HG03565 (cell line): Measurements from ENCODE around the gene PLA2R1.

ENCODE experiments used
- ATAC-seq: cut with Tn5 transposase; IDR thresholded peaks from one replicate; pipeline ENCODE4 v1.9.1; 2021; ENCODE audit warnings: mild to moderate bottlenecking, moderate library complexity; ENCODE audit not compliant: unreplicated experiment

The PLA2R1 gene

DNA sequence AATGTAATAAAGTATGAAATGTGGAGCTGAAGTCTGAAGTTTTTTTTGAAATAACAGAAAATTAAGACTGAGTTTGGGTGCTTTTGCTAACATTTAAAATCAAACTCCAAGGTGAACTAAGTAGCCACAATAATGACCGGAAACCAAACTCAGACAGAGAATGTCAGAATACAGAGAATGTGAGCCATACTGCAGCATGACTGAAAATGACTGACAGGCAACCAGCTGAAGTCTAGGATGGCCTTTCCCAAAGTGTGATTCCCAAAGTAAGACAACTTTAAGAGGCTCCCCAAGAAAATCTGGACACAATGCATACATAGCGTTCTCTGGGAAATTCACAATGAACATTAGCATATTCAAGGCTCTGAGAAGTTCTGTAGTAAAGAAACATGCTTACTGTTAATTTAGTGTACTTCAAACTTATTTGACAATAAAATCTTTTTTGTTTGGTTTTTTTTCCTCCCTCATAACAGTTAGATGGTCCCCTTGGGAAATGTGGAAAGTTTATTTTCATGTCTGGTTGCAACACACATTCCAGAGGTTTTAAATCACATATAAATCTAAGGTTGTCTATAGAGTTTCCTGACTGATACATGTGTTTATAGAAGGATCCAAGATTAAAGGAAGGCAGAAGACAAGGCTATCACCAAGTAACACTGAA is 28.6 kb downstream of the PLA2R1 start:
- ATAC-seq = no peak

DNA sequence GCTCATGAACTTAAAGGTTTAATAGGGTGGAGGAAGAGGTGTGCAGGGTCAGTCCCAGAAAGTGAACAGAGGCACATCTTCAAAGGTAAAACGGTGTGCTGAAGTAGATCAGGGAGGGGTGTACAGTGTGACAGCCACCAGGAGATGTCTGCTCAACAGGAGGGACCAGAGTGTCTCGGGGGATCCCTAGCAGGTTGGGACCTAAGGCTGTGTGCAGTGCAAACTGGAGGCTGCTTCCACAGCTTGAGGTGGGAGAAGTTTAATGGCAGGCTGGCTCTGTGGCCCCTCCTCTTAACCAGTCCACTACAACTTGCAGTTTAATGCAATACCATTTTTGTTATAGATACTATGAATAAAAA is 33.2 kb downstream of the PLA2R1 start:
- ATAC-seq = no peak

DNA sequence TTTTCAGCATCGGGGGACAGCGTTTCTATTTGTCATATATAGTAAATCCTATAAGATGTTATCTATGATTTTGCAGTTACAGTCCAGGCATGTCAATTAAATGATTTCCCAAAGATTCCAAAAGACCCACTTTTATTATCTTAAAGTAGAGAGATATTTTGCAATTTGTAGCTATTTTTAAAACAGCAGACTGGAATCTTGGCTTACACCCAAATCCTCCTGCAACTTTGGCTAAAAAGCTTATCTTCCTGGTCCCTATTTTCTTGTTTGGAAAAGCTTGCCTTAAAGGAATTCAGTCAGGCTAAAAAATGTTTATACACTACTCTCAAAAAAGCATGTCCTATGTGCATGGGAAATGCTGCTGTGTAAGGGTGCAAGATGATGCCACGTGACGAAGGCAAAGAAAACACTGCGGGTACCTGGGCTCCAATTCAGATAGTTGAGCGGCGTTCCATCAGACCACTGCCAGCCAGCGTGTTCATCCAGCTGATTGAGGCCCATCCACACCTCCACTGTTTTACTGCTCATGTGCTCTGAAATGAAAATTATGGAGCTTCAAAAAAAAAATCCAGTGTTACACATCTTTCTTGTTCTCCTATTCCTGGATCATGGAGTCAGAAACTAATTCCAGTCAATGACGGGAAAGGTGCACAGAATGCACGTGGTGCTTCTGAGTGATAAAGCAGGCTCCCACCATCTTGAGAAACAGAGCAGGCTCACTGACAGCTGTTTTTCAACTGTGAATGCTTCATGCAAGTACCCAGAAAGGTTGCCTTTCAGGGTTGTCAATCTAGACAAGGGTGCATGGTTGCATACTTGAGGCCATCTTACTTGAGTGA is 33.8 kb downstream of the PLA2R1 start:
- no peak for ATAC-seq

DNA sequence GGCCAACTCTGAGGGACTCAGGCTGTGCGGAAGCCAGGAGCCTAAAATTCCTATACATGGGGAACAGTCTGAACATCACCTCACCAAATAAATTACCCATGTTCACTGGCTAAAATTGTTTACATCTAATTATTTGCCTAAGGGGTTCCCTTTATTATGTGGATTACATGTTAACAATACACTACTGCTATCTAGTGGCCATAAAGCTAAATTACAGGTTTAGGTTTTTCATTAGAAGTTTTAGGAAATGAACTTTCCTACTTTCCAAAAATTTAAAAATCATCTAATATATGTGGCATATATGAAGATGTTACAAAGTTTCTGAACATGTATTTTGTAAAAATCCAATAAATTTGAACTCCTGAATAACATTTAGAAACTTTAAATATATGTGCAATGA is 40.3 kb downstream of the PLA2R1 start:
- no peak for ATAC-seq

DNA sequence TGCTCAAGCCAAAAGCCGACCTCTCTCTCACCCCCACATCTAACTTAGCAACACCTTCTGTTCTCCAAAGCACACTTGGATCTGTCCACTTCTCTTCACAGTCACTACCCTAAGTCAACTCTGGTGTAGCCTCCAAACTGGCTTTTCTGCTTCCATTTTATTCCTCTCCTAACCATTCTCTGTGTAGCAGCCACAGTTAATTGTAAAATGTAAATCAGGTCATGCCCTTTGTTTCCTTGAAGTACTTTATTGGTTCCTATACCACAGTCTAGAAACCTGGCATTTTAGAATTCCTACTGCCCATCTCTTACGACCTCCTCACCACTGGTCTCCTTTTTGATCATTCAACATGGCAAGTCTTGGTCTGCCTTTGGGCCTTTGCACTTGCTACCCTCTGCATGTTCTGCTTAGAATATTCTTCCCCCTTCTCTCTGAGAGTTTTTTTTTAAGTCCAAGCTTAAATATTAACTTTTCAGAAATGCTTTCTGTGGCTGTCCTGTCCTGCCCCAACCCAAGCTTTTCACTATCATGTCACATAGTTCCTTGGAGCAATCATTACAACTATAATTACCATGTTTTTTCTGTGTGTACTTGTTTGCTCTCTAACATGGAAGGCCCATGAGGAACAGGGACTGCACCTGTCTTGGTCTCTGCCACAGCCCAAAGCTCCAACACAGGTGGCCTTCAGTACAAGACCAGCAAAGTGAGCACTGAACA is 42.9 kb downstream of the PLA2R1 start:
- no peak for ATAC-seq

DNA sequence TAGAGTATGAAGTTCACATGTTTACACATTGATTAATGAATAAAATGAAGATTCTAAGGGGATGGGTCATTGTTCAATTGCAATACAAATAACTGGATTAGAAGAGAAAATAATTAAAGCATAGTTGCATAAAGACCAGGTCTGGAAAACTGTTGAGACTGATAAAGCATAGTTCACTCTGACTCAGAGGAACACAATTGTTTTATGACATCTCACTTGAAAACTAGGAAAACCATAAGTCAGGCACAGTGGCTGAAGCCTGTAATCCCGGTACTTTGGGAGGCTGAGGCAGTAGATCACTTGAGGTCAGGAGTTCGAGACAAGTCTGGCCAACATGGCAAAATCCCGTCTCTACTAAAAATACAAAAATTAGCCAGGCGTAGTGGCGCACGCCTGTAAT is 46.7 kb downstream of the PLA2R1 start:
- ATAC-seq = no peak

DNA sequence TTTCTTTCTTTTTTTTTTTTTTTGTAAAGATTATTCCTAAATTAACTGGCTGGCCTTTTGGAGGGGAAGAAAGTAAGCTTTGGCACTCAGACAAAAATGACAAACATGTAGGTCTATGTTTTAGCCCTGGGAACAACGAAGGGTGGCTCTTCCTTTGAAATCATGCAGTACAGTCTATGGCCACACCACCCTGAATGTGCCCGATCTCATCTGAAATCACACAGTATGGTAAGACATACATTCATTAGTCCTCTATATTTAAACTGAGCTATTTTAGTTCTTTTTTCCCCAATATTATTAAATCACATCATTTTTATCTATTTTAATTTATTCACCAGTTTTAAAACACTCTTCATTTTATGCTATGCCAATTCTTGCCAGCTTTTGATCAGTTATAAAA is 48.2 kb downstream of the PLA2R1 start:
- no peak for ATAC-seq

DNA sequence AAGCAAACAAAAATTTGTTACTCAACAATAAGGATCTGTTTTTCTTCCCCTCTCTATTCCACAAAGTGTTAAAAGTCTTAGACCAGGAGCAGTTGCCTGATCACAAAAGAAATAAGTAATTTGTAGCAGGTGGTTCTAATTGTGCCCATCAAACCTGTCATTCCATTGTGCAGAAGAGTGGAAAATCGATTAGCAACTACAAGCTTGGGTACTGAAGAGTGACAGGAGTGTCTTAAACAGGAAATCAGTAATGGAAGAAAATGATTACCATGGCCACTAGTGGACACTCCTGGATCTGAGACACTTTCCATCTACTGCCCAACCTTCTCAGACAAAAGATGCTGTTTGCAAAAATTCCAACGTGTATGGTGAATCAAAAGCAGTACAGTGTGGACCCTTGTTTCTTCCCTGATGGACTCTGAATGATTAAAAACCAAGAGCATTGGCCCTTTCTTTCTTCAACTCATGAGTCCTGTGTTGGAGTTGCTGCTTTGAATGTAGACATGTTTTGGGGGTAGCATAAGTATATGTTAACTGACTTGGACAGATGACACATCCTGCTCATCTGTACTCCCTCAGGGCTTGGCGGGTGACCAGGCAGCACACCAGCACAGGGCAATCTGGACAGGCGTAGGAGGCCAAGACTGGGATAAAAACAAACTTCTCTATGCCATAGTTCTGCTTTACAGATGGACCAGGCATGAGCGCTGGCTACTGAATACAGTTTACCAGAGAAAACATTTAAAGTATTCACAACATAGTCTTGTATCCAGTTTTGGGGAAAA is 51.9 kb downstream of the PLA2R1 start:
- ATAC-seq = no peak

DNA sequence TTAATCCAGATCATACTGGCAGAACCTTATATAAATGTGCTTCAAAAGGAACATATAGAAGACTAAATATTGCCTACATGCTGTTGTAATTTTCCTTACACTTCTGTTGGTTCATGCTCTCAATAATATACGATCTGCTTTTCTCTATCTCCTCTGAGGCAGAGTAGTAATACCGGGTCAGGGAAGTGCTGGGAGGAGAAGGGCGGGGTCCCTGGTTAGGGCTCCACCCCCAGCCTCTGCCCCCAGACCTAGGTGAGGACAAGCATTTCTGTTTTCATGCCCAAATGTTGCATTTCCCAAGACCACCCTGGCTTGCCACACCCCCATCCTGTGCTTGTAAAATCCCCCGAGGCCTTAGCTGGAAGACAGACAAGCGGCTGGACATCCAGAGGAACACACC is 55.3 kb downstream of the PLA2R1 start:
- ATAC-seq = no peak

DNA sequence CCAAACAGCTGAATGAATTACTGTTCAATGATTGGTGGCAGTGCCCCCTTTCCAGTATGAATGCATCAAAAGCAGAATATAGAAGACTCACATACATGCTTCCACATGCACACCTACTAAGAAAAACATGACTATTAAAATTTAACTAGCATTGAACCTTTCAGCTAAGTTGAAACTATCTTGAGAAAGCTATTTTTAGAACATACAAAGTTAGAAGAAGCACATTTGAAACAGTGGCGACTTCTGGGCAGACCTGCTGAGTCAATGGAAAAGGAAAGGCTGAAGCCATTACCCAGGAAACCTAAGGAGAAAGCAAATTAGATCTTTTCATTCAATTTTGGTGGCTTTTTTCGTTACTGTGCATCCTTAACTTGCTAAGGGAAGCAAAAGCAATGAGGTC is 55.9 kb downstream of the PLA2R1 start:
- no peak for ATAC-seq

DNA sequence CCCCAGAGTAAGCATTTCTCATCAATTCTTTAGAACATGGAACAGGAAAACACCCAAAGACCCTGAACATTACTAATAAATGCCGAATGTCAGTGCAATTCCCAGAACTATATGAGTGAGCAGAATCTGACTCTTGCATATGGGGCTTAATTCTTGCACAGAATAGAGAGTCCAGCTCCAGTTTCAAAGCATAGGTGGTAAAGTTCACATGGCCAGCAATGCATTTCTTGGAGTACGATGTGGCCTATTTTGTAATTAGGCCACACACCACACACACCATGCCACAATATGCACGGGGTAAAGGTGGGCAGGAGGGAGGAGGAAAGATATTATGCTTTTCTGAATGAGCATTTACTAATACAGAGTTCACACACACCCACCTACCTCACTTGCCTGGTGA is 56.5 kb downstream of the PLA2R1 start:
- ATAC-seq = no peak

DNA sequence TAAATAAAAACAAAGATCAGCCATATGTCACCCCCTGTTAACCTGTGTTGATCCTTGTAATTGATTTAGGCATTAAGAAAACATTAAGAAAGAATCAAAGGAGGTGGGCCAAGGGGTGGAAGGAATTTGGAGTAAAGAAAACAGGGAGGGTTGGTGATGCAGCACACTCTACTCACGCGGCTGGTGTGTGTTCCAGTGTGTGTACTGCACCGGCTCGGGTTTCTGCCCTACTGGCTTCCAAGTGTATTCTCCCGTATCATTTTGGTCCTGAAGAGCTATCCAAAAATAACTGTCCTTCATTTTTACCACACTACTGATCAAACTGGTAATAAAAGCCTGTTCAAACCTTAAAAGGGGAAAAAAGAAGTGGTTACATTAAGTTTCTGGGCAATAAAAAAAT is 56.9 kb downstream of the PLA2R1 start:
- no peak for ATAC-seq

DNA sequence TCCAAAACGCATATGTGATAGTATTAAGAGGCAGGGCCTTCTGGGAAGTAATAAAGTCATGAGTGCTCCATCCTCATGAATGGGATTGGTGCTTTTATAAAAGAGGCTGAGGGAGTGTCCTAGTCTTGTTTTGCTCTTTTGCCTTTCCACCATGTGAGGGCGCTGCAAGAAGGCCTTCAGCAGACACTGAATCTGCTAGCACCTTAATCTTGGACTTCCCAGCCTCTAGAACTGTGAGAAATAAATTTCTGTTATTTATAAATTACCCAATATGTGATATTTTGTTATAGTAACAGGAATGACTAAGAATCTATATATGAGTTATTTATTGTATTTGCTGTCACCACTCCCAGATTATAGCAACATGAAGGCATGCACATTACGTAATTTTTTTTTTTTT is 63.5 kb downstream of the PLA2R1 start:
- no peak for ATAC-seq

DNA sequence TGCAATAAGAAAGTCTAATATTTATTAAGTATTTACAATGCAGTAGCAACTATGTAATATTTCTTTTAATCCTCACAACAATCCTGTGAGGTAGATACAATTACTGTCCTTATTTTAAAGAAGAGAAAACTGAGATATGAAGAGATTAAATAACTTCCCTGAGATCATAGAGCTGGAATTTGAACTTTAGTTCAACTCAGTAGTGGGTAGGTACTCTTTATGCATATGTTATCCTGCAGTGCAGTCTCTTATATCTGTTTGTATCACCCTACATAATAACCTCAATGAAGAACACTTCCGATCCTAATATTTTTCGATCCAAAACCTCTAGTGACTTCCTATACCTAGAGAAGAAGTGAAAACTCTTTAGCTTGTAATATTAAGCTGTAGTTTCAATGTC is 64.2 kb downstream of the PLA2R1 start:
- ATAC-seq = no peak

DNA sequence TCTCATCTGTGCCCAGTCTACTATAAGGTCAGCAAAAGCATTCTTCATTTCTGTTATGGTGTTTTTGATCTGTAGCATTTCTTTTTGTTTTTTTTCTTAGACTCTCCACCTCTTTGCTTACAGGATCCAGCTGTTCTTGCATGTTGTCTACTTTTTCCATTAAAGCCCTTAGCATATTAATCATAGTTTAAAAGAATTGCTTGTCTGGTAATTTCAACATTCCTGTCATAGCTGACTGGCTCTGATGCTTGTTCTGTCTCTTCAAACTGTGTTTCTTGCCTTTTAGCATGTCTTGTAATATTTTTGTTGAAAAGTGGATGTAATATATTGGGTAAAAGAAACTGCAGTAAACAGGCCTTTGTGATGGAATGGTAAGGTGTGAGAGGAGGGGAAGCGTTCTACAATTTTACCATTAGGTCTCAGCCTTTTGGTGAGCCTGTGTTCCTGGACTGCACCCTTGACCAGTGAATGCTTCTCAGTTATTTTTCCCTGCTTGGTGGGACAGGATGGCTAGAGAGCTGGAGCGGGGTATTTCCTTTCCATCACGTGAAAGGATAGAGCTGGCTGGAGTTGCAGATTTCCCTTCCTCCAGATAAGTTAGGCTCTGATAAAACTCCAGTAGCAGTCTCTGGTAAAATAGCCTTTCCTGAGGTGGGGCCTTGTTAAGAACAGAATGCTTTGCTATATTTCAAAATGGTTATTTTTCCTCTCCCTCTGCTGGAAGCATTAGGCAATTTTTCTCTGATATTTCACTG is 65.4 kb downstream of the PLA2R1 start:
- no peak for ATAC-seq

DNA sequence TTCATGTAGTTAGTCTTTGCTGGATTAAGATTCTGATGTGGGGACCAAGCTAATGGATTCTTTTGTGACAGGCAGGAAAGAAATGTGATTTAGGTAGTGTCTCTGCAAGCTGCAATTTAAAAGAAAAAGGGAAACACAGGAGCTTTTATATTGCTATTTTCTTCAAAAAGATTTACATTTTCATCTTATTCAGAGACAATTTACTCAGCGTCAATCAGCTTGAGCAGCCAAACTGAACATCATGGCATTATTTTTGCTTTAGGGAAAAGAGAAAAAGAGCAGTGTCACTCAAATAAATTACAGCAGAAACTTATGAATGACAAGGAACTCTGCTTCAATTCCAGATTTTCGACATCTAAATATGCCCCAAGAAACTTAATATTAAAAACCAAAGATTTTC is 67.4 kb downstream of the PLA2R1 start:
- no peak for ATAC-seq

DNA sequence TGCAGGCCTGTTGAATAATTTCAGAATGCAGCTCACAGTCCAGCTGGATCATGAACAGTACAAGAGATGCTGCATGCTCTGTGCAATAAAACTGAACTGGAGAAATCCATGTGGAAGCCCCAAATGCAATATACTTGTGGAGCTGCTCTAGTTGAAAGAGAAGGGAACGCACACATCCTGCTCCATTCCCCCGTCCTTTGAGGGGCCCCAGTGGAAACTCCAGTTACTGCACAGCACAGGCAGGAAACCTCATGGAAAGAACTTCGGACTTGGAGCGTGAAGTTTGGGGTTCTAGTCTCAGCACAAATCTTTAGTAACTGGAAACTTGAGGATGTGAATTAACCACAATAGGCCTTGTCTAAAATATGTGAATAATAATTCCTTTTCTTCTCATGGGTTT is 73.2 kb downstream of the PLA2R1 start:
- no peak for ATAC-seq

DNA sequence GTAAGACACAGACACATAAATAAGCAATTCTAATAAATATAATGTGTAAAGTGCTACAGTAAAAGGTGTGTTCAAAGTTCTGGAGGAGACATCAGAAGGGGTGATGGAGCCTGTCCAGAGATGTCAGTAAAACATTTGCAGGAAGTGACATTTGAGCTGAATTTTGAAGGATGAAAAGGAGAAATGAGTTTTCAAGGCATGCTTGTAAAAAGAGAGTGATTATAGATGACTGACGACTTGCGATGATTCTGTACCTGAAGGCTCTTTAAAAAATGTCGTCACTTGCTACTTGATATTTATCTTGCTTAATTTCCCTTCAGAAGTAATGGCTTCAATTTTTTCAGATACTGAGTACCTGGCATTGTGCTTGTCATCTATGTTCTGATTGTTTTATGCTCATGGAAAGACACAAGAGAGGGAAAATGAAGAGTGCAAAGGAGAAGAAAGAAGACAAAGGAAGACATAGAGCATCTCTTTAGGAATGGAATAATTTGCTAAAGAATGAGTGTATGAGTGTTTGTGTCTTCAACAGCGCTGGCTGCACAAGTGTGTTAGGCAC is 73.9 kb downstream of the PLA2R1 start:
- no peak for ATAC-seq

DNA sequence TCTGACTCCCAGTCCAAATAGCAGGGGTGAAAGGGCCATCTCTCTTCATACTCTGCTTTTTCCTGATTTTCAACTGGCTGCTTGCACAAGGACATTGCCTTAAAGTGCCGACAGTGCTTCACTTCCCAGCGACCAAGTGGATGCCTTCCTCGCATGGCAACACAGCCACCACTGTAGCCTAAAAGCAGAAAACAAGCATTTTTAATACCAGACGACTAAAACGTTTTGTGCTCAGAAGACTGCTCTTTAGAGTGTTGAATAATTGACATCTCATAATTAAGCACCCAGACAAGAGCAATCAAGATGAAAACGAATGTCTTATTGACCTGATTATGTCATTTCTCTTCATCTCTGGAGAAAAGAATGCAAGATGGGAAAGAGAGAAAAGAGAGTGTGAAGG is 75.2 kb downstream of the PLA2R1 start:
- no peak for ATAC-seq

DNA sequence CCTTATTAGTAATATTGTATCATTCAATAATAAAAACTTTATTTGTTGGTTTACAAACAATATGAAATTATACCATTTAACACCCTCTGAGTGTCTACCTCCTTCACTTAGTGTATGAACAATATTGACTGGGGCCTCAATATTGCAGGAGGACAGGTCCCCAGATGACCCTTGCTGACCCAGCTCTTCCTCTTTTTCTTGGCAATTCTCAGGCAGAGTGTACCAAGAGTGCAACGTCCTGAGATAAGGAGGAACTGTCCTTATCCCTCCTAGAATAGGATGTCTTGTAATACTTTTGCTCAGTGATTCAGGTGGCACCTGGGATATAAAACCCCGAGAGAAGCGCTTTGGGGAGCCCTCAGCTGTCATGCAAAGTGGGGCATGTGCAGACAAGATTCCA is 76.8 kb downstream of the PLA2R1 start:
- ATAC-seq = no peak
